Peyer's patch (tissue), 4 donors: ENCODE data around the gene KLF3.

Experiments used
- CTCF ChIP-seq, 6 experiments: fragments of 450-650 bp in 4 of 6; fragments of 200-600 bp in 2 of 6; sonication (generic) in 1 of 6; IDR thresholded peaks; one replicate each; pipeline ENCODE4 v1.5.1; 2017 to 2019; ENCODE audit warnings: antibody characterized with exemption in 6 of 6, mild to moderate bottlenecking in 3 of 6, moderate library complexity in 1 of 6
- POLR2A ChIP-seq, 2 donors: fragments of 450-650 bp; IDR thresholded peaks; one replicate each; pipeline ENCODE4 v1.5.1; 2017; ENCODE audit warnings: antibody characterized with exemption in 2 of 2, mild to moderate bottlenecking in 2 of 2, moderate library complexity in 2 of 2

- TF ChIP-seq CTCF (IDR thresholded peaks at IDR 0.05) (no peak), POLR2A (IDR thresholded peaks at IDR 0.05) (no peak)
These were observed 59.1 kb downstream of the KLF3 start for GRCh38 chr4:38723114-38723513.
